DND-41 (cell line): ENCODE measurements around the gene TTC24.

ENCODE experiments used
- ATAC-seq: fragments of 200-7000 bp; cut with Tn5 transposase; 3 replicates; pipeline ENCODE4 v1.9.1; 2021; ENCODE audit warnings: low read depth; ENCODE audit not compliant: insufficient read depth
- DNase-seq: peaks from one replicate; pipeline ENCODE4 v3.0.0-alpha.2; 2020
- H2AFZ ChIP-seq: 2 replicates; pipeline ENCODE4 v1.6.0; 2012; ENCODE audit warnings: low read depth, low read length
- H3K27ac ChIP-seq: 2 replicates; pipeline ENCODE4 v1.5.1; 2012; ENCODE audit warnings: low read length, inconsistent platforms
- H3K27me3 ChIP-seq: fragments of 200-600 bp; sonication (generic); 2 replicates; pipeline ENCODE4 v1.6.0; 2012; ENCODE audit warnings: low read length, mild to moderate bottlenecking, inconsistent platforms; ENCODE audit not compliant: insufficient read depth, poor library complexity
- H3K36me3 ChIP-seq: 2 replicates; pipeline ENCODE4 v1.5.1; 2012; ENCODE audit warnings: low read length, inconsistent platforms; ENCODE audit not compliant: insufficient read depth
- H3K4me1 ChIP-seq: 2 replicates; pipeline ENCODE4 v1.5.1; 2012; ENCODE audit warnings: mild to moderate bottlenecking, low read length; ENCODE audit not compliant: insufficient read depth
- H3K4me2 ChIP-seq: 2 replicates; pipeline ENCODE4 v1.6.0; 2012; ENCODE audit warnings: mild to moderate bottlenecking, moderate library complexity, low read length, inconsistent platforms; ENCODE audit not compliant: insufficient read depth
- H3K4me3 ChIP-seq, 2 experiments: fragments of 200-600 bp in 1 of 2; shearing (Covaris generic) in 1 of 2; 2 replicates each; pipeline ENCODE4 v1.5.1; 2012 to 2016; ENCODE audit warnings: inconsistent platforms in 2 of 2, low read length in 2 of 2, mild to moderate bottlenecking in 2 of 2, low read depth in 1 of 2, moderate library complexity in 1 of 2
- H3K79me2 ChIP-seq: 2 replicates; pipeline ENCODE4 v1.6.0; 2012; ENCODE audit warnings: low read length, inconsistent platforms; ENCODE audit not compliant: insufficient read depth
- H3K9ac ChIP-seq: 2 replicates; pipeline ENCODE4 v1.6.0; 2012; ENCODE audit warnings: low read depth, mild to moderate bottlenecking, inconsistent platforms, low read length, moderate library complexity
- H3K9me3 ChIP-seq: 2 replicates; pipeline ENCODE4 v1.5.1; 2012; ENCODE audit warnings: low read length, moderate library complexity, mild to moderate bottlenecking, inconsistent platforms; ENCODE audit not compliant: insufficient read depth, severe bottlenecking
- H4K20me1 ChIP-seq: 2 replicates; pipeline ENCODE4 v1.6.0; 2012; ENCODE audit warnings: low read length; ENCODE audit not compliant: insufficient read depth
- EZH2 ChIP-seq: IDR thresholded peaks from 3 replicates; pipeline ENCODE4 v1.6.1; 2012; ENCODE audit warnings: borderline replicate concordance, low read depth, mild to moderate bottlenecking, moderate library complexity, low read length, inconsistent platforms; ENCODE audit not compliant: severe bottlenecking
- TF ChIP-seq, protein P1 (sequence below): IDR thresholded peaks from 2 replicates; pipeline ENCODE4 v1.5.1; 2012; ENCODE audit warnings: borderline replicate concordance, low read length, moderate library complexity, mild to moderate bottlenecking; ENCODE audit not compliant: poor library complexity, severe bottlenecking; ENCODE audit errors: extremely low read depth

The TTC24 gene

DNA sequence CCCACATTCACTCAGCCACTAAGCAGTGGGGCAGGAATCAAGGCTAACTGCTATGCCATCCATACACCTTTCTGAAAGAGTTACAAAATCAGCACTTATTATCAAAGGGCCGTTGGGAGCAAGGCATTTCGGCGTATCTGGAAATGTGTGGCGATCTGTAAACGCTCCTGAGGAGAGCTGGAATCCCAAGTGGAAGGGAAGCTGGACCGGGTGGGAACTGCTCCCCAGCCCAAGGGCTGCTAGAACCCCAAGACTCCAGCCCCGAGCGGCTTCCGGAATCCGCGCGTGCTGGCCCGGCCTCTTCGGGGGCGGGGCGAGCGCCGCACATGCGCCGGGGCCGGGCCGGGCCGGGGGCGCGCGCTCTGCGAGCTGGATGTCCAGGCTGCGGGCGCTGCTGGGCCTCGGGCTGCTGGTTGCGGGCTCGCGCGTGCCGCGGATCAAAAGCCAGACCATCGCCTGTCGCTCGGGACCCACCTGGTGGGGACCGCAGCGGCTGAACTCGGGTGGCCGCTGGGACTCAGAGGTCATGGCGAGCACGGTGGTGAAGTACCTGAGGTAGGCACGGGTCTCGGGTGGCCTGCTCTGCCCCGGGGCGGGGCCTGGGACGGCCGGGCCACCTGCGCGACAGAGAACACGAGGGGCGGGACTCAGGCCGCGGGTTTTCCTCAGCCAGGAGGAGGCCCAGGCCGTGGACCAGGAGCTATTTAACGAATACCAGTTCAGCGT is 12.1 kb downstream of the TTC24 start, which contains the start of gene NAXE:
Gene NAXE, plus strand, starts transcription at position 345 of the 726 bp plus-strand sequence. Its CDS starts 29 bp downstream, at position 374.
- peak within 1 kb of the TSS; percentile 95 for H3K9ac ChIP-seq
- H3K79me2 ChIP-seq = peaks cover 23% of the 10 kb centered on the region
- peaks cover 30% of the 10 kb centered on the region for H3K4me1 ChIP-seq
- H4K20me1 ChIP-seq = peaks cover 8% of the 10 kb centered on the region; the same call in 1 of the 2 replicates
- peak within 1 kb of the TSS; percentile 68 to 77; a peak in 3 of 4 replicates for H3K4me3 ChIP-seq
- DNase-seq = peak; percentile 76
- H3K9me3 ChIP-seq = no peaks in the 10 kb centered on the region
- TF ChIP-seq, protein P1, sequence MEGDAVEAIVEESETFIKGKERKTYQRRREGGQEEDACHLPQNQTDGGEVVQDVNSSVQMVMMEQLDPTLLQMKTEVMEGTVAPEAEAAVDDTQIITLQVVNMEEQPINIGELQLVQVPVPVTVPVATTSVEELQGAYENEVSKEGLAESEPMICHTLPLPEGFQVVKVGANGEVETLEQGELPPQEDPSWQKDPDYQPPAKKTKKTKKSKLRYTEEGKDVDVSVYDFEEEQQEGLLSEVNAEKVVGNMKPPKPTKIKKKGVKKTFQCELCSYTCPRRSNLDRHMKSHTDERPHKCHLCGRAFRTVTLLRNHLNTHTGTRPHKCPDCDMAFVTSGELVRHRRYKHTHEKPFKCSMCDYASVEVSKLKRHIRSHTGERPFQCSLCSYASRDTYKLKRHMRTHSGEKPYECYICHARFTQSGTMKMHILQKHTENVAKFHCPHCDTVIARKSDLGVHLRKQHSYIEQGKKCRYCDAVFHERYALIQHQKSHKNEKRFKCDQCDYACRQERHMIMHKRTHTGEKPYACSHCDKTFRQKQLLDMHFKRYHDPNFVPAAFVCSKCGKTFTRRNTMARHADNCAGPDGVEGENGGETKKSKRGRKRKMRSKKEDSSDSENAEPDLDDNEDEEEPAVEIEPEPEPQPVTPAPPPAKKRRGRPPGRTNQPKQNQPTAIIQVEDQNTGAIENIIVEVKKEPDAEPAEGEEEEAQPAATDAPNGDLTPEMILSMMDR = no peak
- TF ChIP-seq EZH2 = no peak
- H3K36me3 ChIP-seq = peaks cover 44% of the 10 kb centered on the region
- H3K4me2 ChIP-seq = peak within 1 kb of the TSS; percentile 92
- H2AFZ ChIP-seq = peak within 1 kb of the TSS; percentile 97
- ATAC-seq = peak; percentile 87
- no peaks in the 10 kb centered on the region for H3K27me3 ChIP-seq
- H3K27ac ChIP-seq = peak within 1 kb of the TSS; percentile 96

- H3K36me3 ChIP-seq = peaks cover 49% of the 10 kb centered on the region
- ATAC-seq = peak; percentile 12; the same call in 2 of the 3 replicates
- peak overlapping the region; percentile 96 for H3K27ac ChIP-seq
Measured at GRCh38 chr1:156592158-156592909, 12.8 kb downstream of the TTC24 start.

GRCh38 chr1:156592910-156593660 is 13.6 kb downstream of the TTC24 start:
- H3K36me3 ChIP-seq = peaks cover 57% of the 10 kb centered on the region
- peak overlapping the region; percentile 95 for H3K9ac ChIP-seq
- peak; percentile 40 for DNase-seq
- H3K4me1 ChIP-seq = peaks cover 30% of the 10 kb centered on the region
- peak overlapping the region; percentile 92 for H3K4me2 ChIP-seq
- no peak overlapping the region for H2AFZ ChIP-seq
- H3K79me2 ChIP-seq = peaks cover 24% of the 10 kb centered on the region
- H3K9me3 ChIP-seq = no peaks in the 10 kb centered on the region
- peaks cover 13% of the 10 kb centered on the region; the same call in 1 of the 2 replicates for H4K20me1 ChIP-seq
- TF ChIP-seq, protein P1 = no peak
- no peak for TF ChIP-seq EZH2
- peak overlapping the region in 1 of 2 experiments; percentile 77; a peak in 2 of 4 replicates for H3K4me3 ChIP-seq
- H3K27ac ChIP-seq = peak overlapping the region; percentile 96
- H3K27me3 ChIP-seq = no peaks in the 10 kb centered on the region
- peak; percentile 30 for ATAC-seq

More at GRCh38 chr1:156592158-156592909, 12.8 kb downstream of the TTC24 start:
- peak overlapping the region; percentile 68 to 77; a peak in 3 of 4 replicates for H3K4me3 ChIP-seq
- H3K4me2 ChIP-seq = peak overlapping the region; percentile 92
- DNase-seq = no peak
- peak overlapping the region; percentile 97 for H2AFZ ChIP-seq
- peaks cover 23% of the 10 kb centered on the region for H3K79me2 ChIP-seq
- H4K20me1 ChIP-seq = peaks cover 8% of the 10 kb centered on the region; the same call in 1 of the 2 replicates
- no peaks in the 10 kb centered on the region for H3K9me3 ChIP-seq
- TF ChIP-seq EZH2 = no peak
- TF ChIP-seq, protein P1 = no peak
- no peaks in the 10 kb centered on the region for H3K27me3 ChIP-seq
- H3K4me1 ChIP-seq = peaks cover 30% of the 10 kb centered on the region
- peak overlapping the region; percentile 95 for H3K9ac ChIP-seq
